B cell (primary cell): Measurements from ENCODE around the gene IGFALS. TPM values are rescaled to one million over a fixed set of nuclear protein-coding genes. Genes with fewer than 3 reads are reported as not detected.

Source experiments
- ATAC-seq: fragments of 200-7000 bp; cut with Tn5 transposase; one replicate; pipeline ENCODE4 v1.10.0; 2021; ENCODE audit warnings: low read depth, mild to moderate bottlenecking, moderate number of reproducible peaks, moderate library complexity
- CTCF ChIA-PET: fragments of 350-600 bp; sonication (Branson Sonifier 250); formaldehyde crosslinking; loops from one replicate; lab custom pipeline; 2021; ENCODE audit warnings: antibody characterized with exemption, inconsistent platforms; lab: Charles Lee
- POLR2A ChIA-PET: fragments of 350-600 bp; sonication (Branson Sonifier 250); formaldehyde crosslinking; loops from one replicate; lab custom pipeline; 2021; ENCODE audit warnings: antibody characterized with exemption; lab: Charles Lee
- DNase-seq: peaks from one replicate; pipeline ENCODE4 v3.0.0; 2013
- H2AFZ ChIP-seq: 2 replicates; pipeline ENCODE4 v1.6.1; 2012; ENCODE audit warnings: mild to moderate bottlenecking, low read depth, low read length; ENCODE audit not compliant: insufficient read depth, poor library complexity, severe bottlenecking
- H3K27ac ChIP-seq, 2 donors: 1 replicate in 1 of 2; 2 replicates in 1 of 2; pipeline ENCODE4 v1.5.1; 2012 to 2013; ENCODE audit warnings: low read length in 2 of 2, mild to moderate bottlenecking in 2 of 2, moderate library complexity in 1 of 2
- H3K27me3 ChIP-seq, 4 experiments: fragments of 200-600 bp in 1 of 4; sonication (generic) in 1 of 4; replicated peaks in 1 of 4; 1 replicate in 2 of 4; 2 replicates in 2 of 4; pipeline versions ENCODE4 v1.6.1 to v1.7.0; 2013 to 2016; ENCODE audit warnings: low read length in 3 of 4, mild to moderate bottlenecking in 2 of 4, mixed read lengths in 1 of 4, moderate library complexity in 1 of 4; ENCODE audit not compliant: insufficient read depth in 4 of 4, control insufficient read depth in 3 of 4; ENCODE audit errors: control extremely low read depth in 1 of 4
- H3K36me3 ChIP-seq, 2 experiments: replicated peaks in 1 of 2; 1 replicate in 1 of 2; 2 replicates in 1 of 2; pipeline versions ENCODE4 v1.6.1 to v1.7.1; 2013; ENCODE audit warnings: low read length in 1 of 2; ENCODE audit not compliant: insufficient read depth in 2 of 2, control insufficient read depth in 1 of 2; ENCODE audit errors: control extremely low read depth in 1 of 2, extremely low read depth in 1 of 2
- H3K4me1 ChIP-seq, 2 donors: fragments of 200-600 bp in 1 of 2; sonication (generic) in 1 of 2; 1 replicate in 1 of 2; 2 replicates in 1 of 2; pipeline versions ENCODE4 v1.5.1 to v1.6.1; 2013 to 2017; ENCODE audit warnings: low read length in 2 of 2; ENCODE audit not compliant: control insufficient read depth in 2 of 2, insufficient read depth in 2 of 2
- H3K4me2 ChIP-seq: replicated peaks from 2 replicates; pipeline ENCODE3; 2012; ENCODE audit warnings: mild to moderate bottlenecking, low read depth, low read length; ENCODE audit not compliant: poor library complexity, severe bottlenecking
- H3K4me3 ChIP-seq, 5 experiments: fragments of 200-600 bp in 1 of 5; sonication (generic) in 1 of 5; 1 replicate in 3 of 5; 2 replicates in 2 of 5; pipeline versions ENCODE4 v1.5.1 to v1.7.0; 2011 to 2016; ENCODE audit warnings: low read length in 4 of 5, mild to moderate bottlenecking in 4 of 5, low read depth in 2 of 5, control low read depth in 1 of 5, moderate library complexity in 1 of 5; ENCODE audit not compliant: insufficient read depth in 1 of 5; ENCODE audit errors: control extremely low read depth in 1 of 5, extremely low read depth in 1 of 5
- H3K79me2 ChIP-seq: fragments of 200-600 bp; sonication (generic); one replicate; pipeline ENCODE4 v1.6.0; 2016; ENCODE audit warnings: low read length; ENCODE audit not compliant: control insufficient read depth, insufficient read depth
- H3K9ac ChIP-seq: fragments of 200-600 bp; sonication (generic); 2 replicates; pipeline ENCODE4 v1.6.1; 2017; ENCODE audit warnings: mild to moderate bottlenecking, low read length, moderate library complexity
- H3K9me3 ChIP-seq, 3 donors: one replicate each; pipeline versions ENCODE4 v1.6.1 to v1.7.1; 2013; ENCODE audit warnings: low read length in 2 of 3; ENCODE audit not compliant: control insufficient read depth in 2 of 3, insufficient read depth in 1 of 3; ENCODE audit errors: control extremely low read depth in 1 of 3
- H4K20me1 ChIP-seq: 2 replicates; pipeline ENCODE4 v1.6.0; 2012; ENCODE audit warnings: mild to moderate bottlenecking, low read length; ENCODE audit not compliant: insufficient read depth, control insufficient read depth, poor library complexity, severe bottlenecking
- H3K27ac Mint-ChIP-seq: one replicate; pipeline ENCODE4 v1.8.0; 2021; ENCODE audit warnings: mixed read lengths
- H3K27me3 Mint-ChIP-seq: one replicate; pipeline ENCODE4 v1.8.0; 2021; ENCODE audit warnings: mixed read lengths
- H3K4me1 Mint-ChIP-seq: one replicate; pipeline ENCODE4 v1.8.0; 2021; ENCODE audit warnings: mixed read lengths
- H3K4me3 Mint-ChIP-seq: one replicate; pipeline ENCODE4 v1.8.0; 2021; ENCODE audit warnings: mixed read lengths
- H3K9me3 Mint-ChIP-seq: one replicate; pipeline ENCODE4 v1.8.0; 2022; ENCODE audit warnings: mixed read lengths; ENCODE audit not compliant: insufficient read depth
- EZH2 ChIP-seq: IDR thresholded peaks from 2 replicates; pipeline ENCODE4 v1.6.1; 2012; ENCODE audit warnings: borderline replicate concordance, low read depth, mild to moderate bottlenecking, moderate library complexity, low read length; ENCODE audit not compliant: insufficient read depth, poor library complexity, severe bottlenecking
- WGBS: methylation state at CpG from one replicate; pipeline ENCODE4 v1.1.5; 2013; ENCODE audit warnings: missing lambda C conversion rate; ENCODE audit not compliant: insufficient coverage; 5-methylcytosine and 5-hydroxymethylcytosine counted together
- intact Hi-C: fragments of 100-400 bp; cut with micrococcal nuclease; formaldehyde crosslinking; loops from one replicate; pipeline ENCODE4 v1.10.0; 2022
- polyA plus RNA-seq: library from polyadenylated mRNA; depleted of rRNA; stranded (reverse); fragments of >200 nt; gene quantifications from 2 replicates; pipeline ENCODE4 v1.2.3, GENCODE V29; 2012
- total RNA-seq, 2 donors: library from RNA; stranded (reverse); fragments of 120-200 nt in 1 of 2; gene quantifications; 1 replicate in 1 of 2; 2 replicates in 1 of 2; pipeline versions ENCODE4 v1.2.3 to v1.2.4, GENCODE V29; 2013 to 2022
- TF ChIP-seq, protein P1 (sequence below): fragments of 200-600 bp; IDR thresholded peaks from one replicate; pipeline ENCODE4 v1.8.0; 2022; ENCODE audit warnings: antibody characterized with exemption, mild to moderate bottlenecking

IGFALS gene
- total and polyA plus RNA-seq, 2 donors (not counting 1 experiment from before 2014, with no cell fraction given) = 0.49 TPM; not detected in 1

DNA sequence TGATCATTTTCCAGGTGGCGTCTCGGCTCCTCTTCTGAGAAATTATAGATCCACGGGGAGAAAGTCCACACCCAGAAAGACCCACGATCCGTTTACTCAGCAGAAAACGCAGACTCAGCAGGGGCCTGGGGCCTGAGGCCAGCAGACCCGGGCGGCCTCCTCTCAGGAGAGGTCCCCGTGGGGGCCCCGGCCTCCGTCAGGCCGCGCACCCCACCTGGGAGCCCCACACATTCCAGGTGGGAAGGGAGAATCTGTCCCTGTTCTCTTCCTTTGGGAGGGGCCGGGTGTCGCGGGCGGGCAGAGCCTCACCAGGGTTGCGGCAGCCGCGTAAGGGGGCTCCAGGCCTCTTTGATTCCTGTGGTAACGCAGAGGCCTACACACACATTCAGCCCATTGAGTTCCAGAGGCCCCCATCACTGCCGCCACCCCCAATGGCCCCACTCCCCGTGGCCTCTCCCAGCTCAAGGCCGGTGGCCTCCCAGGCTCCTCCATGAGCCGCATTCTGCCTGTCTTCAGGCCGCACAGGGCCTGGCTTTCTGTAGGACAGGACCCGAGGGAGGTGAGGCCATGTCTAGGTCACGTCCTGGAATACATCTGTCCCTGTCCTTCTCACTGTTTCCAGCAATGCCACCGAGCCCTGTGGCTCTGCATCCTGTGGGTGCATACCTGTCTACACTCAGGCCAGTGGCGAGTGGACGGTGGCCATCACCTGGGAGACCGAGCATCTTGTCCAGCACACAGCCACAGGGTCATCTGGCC is 1.6 kb upstream of the IGFALS start:
- no peak overlapping the region for H3K4me2 ChIP-seq
- no peaks in the 10 kb centered on the region for H3K27me3 ChIP-seq
- peaks cover 0 to 31% (median 10%) of the 10 kb centered on the region in 3 donors for H3K9me3 ChIP-seq
- peaks cover under 1% of the 10 kb centered on the region for H3K79me2 ChIP-seq
- no peaks in the 10 kb centered on the region for H4K20me1 ChIP-seq
- Mint-ChIP-seq H3K4me3 (no peak overlapping the region), H3K4me1 (no peaks in the 10 kb centered on the region), H3K27ac (no peak overlapping the region), H3K9me3 (peaks cover 4% of the 10 kb centered on the region), H3K27me3 (no peaks in the 10 kb centered on the region)
- no peak overlapping the region for H3K4me3 ChIP-seq
- ChIA-PET CTCF (no interaction called here), POLR2A (no interaction called here)
- DNase-seq (no peak), ATAC-seq (no peak)
- H2AFZ ChIP-seq = no peak overlapping the region
- intact Hi-C loops = no loop called here
- no peak for TF ChIP-seq EZH2
- TF ChIP-seq, protein P1, sequence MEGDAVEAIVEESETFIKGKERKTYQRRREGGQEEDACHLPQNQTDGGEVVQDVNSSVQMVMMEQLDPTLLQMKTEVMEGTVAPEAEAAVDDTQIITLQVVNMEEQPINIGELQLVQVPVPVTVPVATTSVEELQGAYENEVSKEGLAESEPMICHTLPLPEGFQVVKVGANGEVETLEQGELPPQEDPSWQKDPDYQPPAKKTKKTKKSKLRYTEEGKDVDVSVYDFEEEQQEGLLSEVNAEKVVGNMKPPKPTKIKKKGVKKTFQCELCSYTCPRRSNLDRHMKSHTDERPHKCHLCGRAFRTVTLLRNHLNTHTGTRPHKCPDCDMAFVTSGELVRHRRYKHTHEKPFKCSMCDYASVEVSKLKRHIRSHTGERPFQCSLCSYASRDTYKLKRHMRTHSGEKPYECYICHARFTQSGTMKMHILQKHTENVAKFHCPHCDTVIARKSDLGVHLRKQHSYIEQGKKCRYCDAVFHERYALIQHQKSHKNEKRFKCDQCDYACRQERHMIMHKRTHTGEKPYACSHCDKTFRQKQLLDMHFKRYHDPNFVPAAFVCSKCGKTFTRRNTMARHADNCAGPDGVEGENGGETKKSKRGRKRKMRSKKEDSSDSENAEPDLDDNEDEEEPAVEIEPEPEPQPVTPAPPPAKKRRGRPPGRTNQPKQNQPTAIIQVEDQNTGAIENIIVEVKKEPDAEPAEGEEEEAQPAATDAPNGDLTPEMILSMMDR = no peak
- no peaks in the 10 kb centered on the region for H3K4me1 ChIP-seq
- WGBS = 96% methylated on average over 27 of the region's 32 CpGs
- H3K27ac ChIP-seq = no peak overlapping the region
- no peaks in the 10 kb centered on the region for H3K36me3 ChIP-seq
- no peak overlapping the region for H3K9ac ChIP-seq

DNA sequence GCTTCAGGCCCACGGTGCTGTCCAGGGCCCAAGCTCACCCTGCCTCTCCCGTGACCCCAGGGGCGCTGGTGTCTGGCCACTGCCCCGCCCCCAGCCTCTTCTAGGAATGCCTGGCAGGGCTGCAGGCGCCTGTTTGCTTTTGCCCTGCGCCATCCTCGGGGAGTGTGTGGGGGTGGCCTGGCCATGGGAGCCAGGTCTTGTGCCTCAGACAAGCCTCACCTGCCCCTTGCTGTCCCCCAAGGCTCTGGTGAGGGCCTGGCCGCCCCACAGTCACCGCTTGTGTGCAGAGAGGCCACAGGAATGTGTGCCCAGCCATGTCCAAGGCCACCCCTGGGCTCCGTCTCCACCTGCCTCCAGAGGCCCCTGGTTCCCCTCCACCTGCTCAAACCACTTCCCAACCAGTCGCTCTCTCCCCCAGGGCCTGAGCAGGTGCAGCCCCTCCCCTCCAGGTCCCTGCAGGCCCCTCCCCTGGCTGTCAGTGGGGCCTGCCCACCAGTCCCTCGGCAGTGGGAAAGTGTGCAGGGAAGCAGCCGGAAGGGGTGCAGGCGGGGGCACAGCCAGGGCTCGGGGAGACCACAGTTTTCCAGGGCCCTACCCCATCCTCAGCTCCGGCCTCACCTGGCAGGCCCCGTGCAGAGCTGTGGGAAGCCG is 841 bp upstream of the IGFALS start:
- DNase-seq (no peak), ATAC-seq (no peak)
- H3K4me1 ChIP-seq = no peaks in the 10 kb centered on the region
- peaks cover 0 to 24% (median 7%) of the 10 kb centered on the region in 3 donors for H3K9me3 ChIP-seq
- intact Hi-C loops = no loop called here
- H3K4me3 Mint-ChIP-seq = no peak overlapping the region
- H3K27me3 ChIP-seq = no peaks in the 10 kb centered on the region
- H3K36me3 ChIP-seq = peaks cover 0 to 4% of the 10 kb centered on the region in 2 experiments
- H3K4me1 Mint-ChIP-seq = no peaks in the 10 kb centered on the region
- WGBS = 88% methylated on average over 18 of the region's 18 CpGs
- no peak overlapping the region for H2AFZ ChIP-seq
- TF ChIP-seq, protein P1 = no peak
- no peak for TF ChIP-seq EZH2
- H3K9ac ChIP-seq = no peak overlapping the region
- no peak overlapping the region for H3K4me3 ChIP-seq
- H3K4me2 ChIP-seq = no peak overlapping the region
- no peak overlapping the region for H3K27ac ChIP-seq
- no peak overlapping the region for H3K27ac Mint-ChIP-seq
- POLR2A ChIA-PET = no interaction called here
- no peaks in the 10 kb centered on the region for H3K27me3 Mint-ChIP-seq
- peaks cover 4% of the 10 kb centered on the region for H3K9me3 Mint-ChIP-seq
- no peaks in the 10 kb centered on the region for H4K20me1 ChIP-seq
- CTCF ChIA-PET = no interaction called here
- H3K79me2 ChIP-seq = peaks cover 8% of the 10 kb centered on the region
